Measurements from ENCODE around the gene ACTMAP.
"Not testable (repeated sequence)": the region's sequence is repeated elsewhere in the genome, so short reads cannot be mapped to it uniquely, and the experiment has no call there.

The ACTMAP gene

GRCh38 chr19:40743926-40744325, 6.4 kb downstream of the ACTMAP start:
- DNase-seq (ENCODE audit: low spot score) = no peak

GRCh38 chr19:40742886-40743285, 7.4 kb downstream of the ACTMAP start:
- DNase-seq (ENCODE audit: low spot score) = no peak

DNA sequence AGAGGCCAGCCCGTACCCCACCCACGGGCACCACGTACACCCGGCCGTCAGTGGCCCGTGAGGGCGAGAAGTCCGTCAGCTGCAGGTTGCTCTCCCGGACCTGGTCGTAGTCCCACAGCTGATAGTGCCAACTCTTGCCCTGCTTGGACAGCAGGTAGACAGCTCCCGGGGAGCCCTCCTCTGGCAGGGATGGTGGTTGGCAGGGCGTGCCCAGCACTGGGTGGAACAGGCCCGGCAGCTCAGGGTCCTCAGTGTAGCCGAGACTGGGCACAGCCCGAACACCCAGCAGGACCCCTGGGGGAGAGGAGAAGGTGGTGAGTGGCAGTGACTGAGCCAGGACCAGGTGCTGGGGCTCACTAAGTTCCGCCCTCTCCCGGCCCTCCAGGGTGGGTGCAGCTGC, 7.8 kb downstream of the ACTMAP start:
- no peak for DNase-seq (ENCODE audit: low spot score)

DNA sequence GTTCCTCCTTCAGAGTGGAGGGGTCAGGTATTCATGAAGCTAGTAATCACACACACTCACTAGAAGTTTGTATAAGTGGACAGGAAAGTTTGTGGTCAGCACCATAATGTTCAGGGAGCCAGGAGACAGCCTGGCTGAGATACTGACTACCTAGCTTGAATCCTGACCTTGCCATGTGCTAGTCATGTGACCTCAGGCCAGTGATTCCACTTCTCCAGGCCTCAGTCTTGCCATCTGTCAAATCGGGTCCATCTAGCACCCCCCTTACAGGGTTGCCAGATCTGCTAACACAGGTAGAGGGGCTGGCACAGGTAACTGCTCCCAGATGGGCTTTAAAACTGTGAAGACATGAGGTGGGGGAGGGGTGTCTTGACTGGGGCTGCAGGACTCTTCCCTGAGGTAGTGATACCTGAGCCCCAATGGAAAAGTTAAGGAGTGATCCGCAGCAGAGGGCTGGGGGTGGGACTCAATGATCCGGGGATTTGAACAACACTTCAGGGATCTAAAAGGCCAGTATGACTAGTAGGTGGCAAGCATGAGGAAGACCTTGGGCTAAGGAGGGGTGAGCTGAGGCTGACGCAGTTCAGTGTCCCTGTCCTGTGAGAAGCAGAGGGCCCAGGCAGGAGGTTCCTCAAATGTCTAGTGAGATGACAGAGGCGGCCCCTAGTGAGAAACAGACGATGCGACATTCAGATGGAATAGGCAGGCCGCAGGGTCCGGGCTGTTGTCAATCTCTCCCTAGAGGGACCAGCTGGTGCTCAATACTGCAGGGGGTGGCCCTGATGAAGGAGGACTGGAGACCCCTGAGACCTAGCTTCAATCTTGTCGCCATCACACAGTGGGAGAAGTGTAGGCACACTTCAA, 8.5 kb downstream of the ACTMAP start:
- DNase-seq (ENCODE audit: low spot score) = no peak

DNA sequence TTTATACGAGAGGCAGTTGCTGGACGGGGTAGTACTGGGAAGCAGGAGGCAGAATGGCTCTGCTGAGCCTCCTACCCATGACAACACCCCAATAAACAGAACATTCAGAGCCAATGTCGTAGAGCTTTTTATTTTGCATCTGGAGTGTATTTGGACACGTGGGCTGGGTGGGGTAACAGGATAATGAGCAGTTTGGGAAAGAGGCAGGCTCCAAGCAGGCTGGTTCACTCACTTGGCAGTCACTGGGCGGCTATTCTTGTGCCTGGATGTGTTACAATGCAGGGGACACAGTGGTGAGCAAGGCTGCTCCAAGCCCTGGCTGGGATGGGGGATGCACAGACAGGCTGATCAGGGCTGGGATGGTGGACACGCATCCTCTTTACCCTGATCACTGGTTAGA, 9.5 kb downstream of the ACTMAP start:
- no peak for DNase-seq (ENCODE audit: low spot score)

DNA sequence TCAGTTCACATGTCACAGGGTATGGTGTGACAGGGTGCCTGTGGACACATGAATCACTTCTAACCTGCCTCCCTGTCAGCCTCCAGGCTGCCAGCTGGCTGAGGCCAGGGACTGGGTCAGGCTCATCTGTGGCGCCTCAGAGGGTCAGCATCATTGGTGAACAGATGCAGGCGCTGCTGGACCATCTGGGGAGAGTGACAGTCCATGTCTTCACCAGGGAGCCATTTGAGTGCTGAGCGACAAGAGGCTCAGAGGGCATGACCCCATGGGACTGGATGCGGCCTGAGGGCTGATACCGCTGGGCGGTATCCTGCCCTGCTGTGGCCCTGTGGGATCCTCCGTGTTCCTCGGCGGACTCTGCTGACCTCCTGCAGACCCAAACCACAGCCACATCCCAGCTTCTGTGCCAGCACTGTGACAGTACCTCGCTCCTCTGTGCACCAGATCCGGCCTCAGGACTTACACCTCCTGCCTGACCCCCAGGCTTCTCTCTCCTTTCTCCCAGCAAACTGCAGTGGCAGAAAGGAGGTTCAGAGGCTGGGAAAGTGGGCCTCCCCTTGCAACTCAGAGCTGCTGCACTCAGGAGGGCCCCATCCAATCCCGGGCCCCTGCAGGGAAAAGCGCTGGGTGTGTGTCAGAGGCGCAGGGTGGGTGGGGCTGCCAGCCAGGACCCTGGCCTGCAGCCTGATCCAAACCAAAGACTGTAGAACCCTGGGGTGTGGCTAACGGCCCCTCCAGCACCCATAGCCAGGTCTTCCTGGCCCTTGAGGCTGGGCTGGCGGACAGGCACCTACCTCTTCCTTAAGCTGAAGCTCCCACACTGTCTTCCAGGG, 10.2 kb downstream of the ACTMAP start:
- DNase-seq (ENCODE audit: low spot score) = no peak

DNA sequence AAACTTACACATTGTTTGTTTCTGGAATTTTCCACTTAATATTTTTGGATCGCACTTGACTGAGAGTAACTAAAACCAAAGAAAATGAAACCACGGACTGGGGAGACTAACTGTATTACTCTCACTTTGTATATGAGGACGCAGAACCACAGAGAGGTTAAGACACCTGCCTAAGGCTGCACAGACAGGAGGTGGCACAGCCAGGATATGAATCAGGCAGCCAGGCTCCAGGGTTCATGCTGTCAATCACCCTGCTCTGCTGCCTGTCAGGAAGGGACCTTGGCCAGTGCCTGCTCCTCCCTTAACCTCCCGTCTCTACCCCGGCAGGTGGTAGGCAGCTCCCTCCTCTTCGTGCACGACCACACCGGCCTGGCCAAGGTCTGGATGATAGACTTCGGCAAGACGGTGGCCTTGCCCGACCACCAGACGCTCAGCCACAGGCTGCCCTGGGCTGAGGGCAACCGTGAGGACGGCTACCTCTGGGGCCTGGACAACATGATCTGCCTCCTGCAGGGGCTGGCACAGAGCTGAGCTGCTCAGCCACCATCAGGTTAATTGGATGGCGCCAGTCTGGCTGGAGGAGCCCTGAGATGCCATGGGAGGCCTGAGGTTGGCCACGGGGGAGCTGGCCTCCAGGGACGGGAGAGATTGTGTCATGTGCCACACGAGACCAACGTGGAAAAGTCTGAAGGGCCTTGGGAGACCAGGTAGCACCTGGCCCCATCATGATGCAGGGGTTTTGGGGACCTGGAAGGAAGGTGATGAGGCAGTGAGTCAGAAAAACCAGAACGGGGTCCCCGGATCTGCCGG, 11.0 kb downstream of the ACTMAP start:
- DNase-seq (ENCODE audit: low spot score) = no peak

DNA sequence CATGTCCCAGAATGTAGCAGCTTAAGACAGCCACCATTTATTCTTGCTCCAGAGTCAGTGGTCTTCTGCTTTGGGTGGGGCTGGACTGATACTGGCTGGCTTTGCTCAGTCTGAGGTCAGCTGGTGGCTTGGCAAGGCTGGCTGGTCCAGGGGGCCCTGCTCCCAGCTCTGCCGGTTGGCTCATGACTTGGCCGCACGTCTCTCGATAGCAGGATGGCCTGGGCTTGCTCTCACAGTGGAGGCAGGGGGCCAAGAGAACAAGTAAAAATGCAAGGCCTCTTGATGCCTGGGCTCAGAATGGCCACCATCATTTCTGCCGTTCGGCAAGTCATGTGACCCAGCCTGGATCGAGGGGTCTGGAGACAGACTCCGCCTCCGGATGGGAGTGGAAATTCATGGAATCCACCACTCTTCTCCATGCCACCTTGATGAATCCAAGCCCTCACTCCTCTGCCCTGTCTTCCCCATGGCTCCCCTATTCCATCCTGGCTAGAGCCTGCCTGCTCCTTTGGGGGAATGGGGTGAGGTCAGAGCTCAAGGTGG, 13.1 kb downstream of the ACTMAP start:
- DNase-seq (ENCODE audit: low spot score) = no peak

GRCh38 chr19:40736661-40737060, 13.6 kb downstream of the ACTMAP start:
- DNase-seq (ENCODE audit: low spot score) = no peak

DNA sequence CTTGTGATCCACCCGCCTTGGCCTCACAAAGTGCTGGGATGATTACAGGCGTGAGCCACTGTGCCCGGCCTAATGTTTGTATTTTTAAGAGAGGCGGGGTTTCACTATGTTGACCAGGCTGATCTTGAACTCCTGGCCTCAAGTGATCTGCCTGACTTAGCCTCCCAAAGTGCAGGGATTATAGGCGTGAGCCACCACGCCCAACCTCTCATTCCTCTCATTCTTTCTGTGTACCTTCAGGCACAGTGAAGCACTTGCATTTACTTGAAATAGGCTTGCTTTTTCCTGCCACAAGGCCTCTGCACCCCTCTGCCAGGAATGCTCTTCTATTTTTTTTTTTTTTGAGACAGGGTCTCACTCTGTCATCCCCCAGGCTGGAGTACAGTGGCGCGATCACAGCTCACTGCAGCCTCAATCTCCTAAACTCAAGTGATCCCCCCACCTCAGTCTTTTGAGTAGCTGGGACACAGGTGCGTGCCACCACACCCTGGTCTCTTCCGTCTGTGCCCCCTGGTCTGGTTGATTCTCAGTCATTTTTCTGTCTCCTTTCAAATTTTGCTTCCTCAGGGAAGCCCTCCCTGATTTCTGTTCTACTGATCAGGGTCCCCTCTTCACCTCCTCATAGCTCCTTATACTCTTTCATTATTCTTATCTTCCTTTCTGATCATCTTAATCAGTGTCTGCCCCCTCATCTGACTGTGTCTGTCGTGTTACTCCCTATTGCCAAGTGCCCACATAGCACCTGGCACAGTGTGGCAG, 15.1 kb downstream of the ACTMAP start:
- DNase-seq (ENCODE audit: low spot score) = no peak

- DNase-seq (ENCODE audit: low spot score) = no peak
Observed at GRCh38 chr19:40733149-40733548, 17.1 kb downstream of the ACTMAP start.

DNA sequence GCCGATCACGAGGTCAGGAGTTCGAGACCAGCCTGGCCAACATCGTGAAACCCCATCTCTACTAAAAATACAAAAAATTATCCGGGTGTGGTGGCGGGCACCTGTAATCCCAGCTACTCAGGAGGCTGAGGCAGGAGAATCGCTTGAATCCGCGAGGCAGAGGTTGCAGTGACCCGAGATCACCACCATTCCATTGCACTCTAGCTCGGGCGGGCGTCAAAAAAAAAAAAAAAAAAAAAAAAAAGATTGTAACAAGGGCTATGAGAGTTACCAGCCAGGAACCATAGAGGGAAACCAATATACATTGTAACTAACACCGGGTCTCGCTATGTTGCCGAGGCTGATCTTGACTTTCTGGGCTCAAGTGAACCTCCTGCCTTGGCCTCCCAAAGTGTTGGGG, 18.0 kb downstream of the ACTMAP start:
- not testable (repeated sequence) for DNase-seq (ENCODE audit: low spot score)

DNA sequence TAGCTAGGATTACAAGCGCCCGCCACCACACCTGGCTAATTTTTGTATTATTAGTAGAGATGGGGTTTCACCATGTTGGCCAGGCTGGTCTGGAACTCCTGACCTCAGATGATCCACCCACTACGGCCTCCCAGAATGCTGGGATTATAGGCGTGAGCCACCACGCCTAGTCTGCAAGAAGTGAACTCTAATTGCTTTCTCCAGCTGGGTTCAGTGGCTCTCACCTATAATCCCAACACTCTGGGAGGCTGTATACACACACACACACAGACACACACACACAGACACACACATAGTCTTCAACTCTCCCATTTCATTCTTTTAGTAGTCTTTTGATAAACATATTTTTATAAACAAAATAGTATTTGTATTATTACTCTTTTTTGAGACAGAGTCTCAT, 20.2 kb downstream of the ACTMAP start:
- DNase-seq (ENCODE audit: low spot score) = not testable (repeated sequence)

DNA sequence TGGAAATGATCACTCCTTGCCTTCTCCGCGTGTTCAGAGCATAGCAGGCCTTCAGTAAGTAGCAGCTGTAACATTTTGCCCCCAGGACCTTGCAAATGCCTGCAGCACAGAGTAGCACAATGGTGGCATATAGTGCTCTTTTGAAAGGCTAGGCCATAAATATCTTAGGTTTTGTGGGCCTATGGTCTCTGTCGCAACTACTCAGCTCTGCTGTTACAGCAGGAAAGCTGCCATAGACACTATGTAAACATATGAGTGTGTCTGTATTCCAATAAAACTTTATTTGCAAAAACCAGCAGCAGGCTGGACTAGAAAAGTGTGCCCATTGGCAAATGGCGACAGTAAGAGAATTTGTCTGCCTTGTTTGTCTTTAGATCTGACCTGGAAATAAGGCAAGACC, 24.0 kb downstream of the ACTMAP start:
- no peak for DNase-seq (ENCODE audit: low spot score)

- no peak for DNase-seq (ENCODE audit: low spot score)
Observed at GRCh38 chr19:40724855-40725254, 25.4 kb downstream of the ACTMAP start.

GRCh38 chr19:40724315-40724714, 26.0 kb downstream of the ACTMAP start:
- no peak for DNase-seq (ENCODE audit: low spot score)

GRCh38 chr19:40723661-40724254, 26.5 kb downstream of the ACTMAP start:
- no peak for DNase-seq (ENCODE audit: low spot score)

- DNase-seq (ENCODE audit: low spot score) = no peak
Observed at GRCh38 chr19:40721936-40722661, 28.2 kb downstream of the ACTMAP start.

DNA sequence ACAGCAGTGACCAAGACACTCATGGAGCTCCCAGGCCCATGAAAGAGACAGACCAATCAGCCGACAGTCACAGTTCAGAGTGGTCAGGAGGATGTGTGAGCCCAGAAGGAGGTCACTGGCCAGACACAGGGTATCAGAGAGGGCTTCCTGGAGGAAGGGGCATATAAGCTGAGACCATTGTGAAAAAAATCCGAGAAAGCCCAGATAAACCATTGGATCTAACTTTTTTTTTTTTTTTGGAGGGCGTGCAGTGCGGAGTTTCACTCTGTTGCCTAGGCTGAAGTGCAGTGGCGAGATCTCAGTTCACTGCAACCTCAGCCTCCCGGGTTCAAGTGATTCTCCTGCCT, 29.2 kb downstream of the ACTMAP start:
- DNase-seq (ENCODE audit: low spot score) = no peak

- no peak for DNase-seq (ENCODE audit: low spot score)
Observed at GRCh38 chr19:40719414-40719894, 30.8 kb downstream of the ACTMAP start.
